Activated T-helper 17 cell treated with anti-CD3 and anti-CD28 coated beads, Interleukin-2, amount 50 U/mL, for 72 hours (primary cell): Measurements from ENCODE around the gene FKBP5. TPM values are rescaled to one million over a fixed set of nuclear protein-coding genes. Genes with fewer than 3 reads are reported as not detected.
"Not testable (repeated sequence)": the region's sequence is repeated elsewhere in the genome, so short reads cannot be mapped to it uniquely, and the experiment has no call there.

ENCODE experiments used
- ATAC-seq: fragments of 150-1000 bp; cut with Tn5 transposase; replicated peaks from 2 replicates; pipeline ENCODE4 v1.10.0; 2021; ENCODE audit warnings: mild to moderate bottlenecking, moderate library complexity
- H3K27ac Mint-ChIP-seq: one replicate; pipeline ENCODE4 v1.8.0; 2022; ENCODE audit warnings: mixed read lengths
- H3K27me3 Mint-ChIP-seq: one replicate; pipeline ENCODE4 v1.8.0; 2022; ENCODE audit warnings: mixed read lengths
- H3K36me3 Mint-ChIP-seq: one replicate; pipeline ENCODE4 v1.8.0; 2022; ENCODE audit warnings: low read depth, mild to moderate bottlenecking, mixed read lengths
- H3K4me1 Mint-ChIP-seq: one replicate; pipeline ENCODE4 v1.8.0; 2022; ENCODE audit warnings: mixed read lengths
- H3K4me3 Mint-ChIP-seq: one replicate; pipeline ENCODE4 v1.8.0; 2022; ENCODE audit warnings: mild to moderate bottlenecking, mixed read lengths
- H3K9me3 Mint-ChIP-seq: one replicate; pipeline ENCODE4 v1.8.0; 2022; ENCODE audit warnings: mixed read lengths
- total RNA-seq, 2 donors: library from RNA; stranded (reverse); gene quantifications; one replicate each; pipeline ENCODE4 v1.2.3, GENCODE V29; 2022

FKBP5 gene
- total RNA-seq, 2 donors from 2014 or later: 39.9 to 101 TPM

- peak overlapping the region; percentile 73 for H3K4me3 Mint-ChIP-seq
- H3K27me3 Mint-ChIP-seq: no peaks in the 10 kb centered on the region
- no peak for ATAC-seq
- no peaks in the 10 kb centered on the region for H3K9me3 Mint-ChIP-seq
- H3K36me3 Mint-ChIP-seq: no peaks in the 10 kb centered on the region
- H3K27ac Mint-ChIP-seq: peak overlapping the region; percentile 87
- H3K4me1 Mint-ChIP-seq: peaks cover 34% of the 10 kb centered on the region
Measured at GRCh38 chr6:35717449-35718374, 29.0 kb upstream of the FKBP5 start.

DNA sequence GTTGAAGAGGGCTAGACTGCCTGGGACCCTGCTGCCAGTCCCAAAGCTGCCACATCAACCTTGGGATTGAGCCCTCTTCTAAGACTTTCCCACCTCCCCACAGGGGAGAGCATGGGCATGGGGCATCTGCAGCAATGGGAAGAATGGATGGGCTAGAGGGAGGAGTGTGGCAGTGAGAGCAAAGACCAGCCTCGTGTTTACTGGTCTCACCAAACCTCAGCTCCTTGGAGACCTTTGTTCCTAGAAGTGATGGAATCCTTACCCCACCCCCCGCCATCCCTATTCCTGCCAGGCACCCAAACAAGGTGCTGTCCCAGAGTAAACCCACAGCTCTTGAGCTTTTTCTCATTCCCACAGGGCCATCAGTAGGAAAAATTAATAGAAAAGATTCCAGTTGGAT is 28.1 kb upstream of the FKBP5 start:
- H3K4me1 Mint-ChIP-seq: peaks cover 34% of the 10 kb centered on the region
- no peaks in the 10 kb centered on the region for H3K27me3 Mint-ChIP-seq
- H3K36me3 Mint-ChIP-seq: no peaks in the 10 kb centered on the region
- no peak for ATAC-seq
- H3K27ac Mint-ChIP-seq: peak overlapping the region; percentile 24
- no peak overlapping the region for H3K4me3 Mint-ChIP-seq
- H3K9me3 Mint-ChIP-seq: no peaks in the 10 kb centered on the region

GRCh38 chr6:35713006-35713767 is 24.5 kb upstream of the FKBP5 start:
- Mint-ChIP-seq H3K27ac (no peak overlapping the region), H3K4me3 (no peak overlapping the region), H3K4me1 (peaks cover 24% of the 10 kb centered on the region), H3K9me3 (peaks cover 3% of the 10 kb centered on the region), H3K36me3 (peaks cover 5% of the 10 kb centered on the region), H3K27me3 (no peaks in the 10 kb centered on the region)
- ATAC-seq: no peak

DNA sequence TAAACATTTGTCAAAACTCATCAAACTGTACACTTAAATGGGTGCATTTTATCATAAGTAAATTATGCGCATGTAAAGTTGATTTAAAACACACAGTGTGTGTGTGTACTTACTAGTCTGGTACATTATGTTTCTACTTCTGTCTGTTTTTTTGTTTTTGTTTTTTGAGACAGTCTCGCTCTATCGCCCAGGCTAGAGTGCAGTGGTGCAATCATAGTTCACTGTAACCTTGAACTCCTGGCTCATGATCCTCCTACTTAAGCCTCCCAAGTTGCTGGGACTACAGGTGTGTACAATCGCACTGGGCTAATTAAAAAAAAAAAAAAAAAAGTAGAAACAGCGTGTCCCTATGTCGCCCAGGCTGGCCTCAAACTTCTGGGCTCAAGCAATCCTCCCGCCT is 23.0 kb upstream of the FKBP5 start:
- peaks cover 13% of the 10 kb centered on the region for H3K4me1 Mint-ChIP-seq
- H3K4me3 Mint-ChIP-seq: no peak overlapping the region
- H3K27me3 Mint-ChIP-seq: no peaks in the 10 kb centered on the region
- H3K27ac Mint-ChIP-seq: no peak overlapping the region
- peaks cover 5% of the 10 kb centered on the region for H3K36me3 Mint-ChIP-seq
- H3K9me3 Mint-ChIP-seq: peaks cover 3% of the 10 kb centered on the region
- ATAC-seq: no peak

DNA sequence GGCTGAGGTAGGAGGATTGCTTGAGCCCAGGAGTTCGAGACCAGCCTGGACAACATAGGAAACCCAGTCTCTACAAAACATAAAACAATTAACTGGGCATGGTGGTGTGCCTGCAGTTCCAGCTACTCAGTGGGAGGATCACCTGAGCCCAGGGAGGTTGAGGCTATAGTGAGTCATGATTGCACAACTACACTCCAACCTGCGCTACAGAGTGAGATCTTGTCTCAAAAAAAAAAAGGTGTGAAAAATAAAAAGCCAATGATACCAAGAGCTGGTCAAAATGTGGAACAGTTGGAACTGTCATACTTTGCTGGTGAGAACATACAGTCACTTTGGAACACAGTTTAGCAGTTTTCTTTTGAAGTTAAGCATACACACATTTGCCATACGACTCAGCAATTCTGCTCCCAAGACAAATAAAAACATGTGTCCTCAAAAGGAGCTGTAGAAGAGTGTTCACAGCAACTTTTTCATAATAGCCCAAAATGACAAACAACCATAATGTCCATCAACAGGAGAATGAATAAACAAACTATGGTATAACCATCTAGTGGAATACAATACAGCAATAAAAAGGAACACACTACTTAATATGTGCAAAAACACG is 21.6 kb upstream of the FKBP5 start:
- H3K4me3 Mint-ChIP-seq: peak overlapping the region; percentile 60
- peak; percentile 96 for ATAC-seq
- H3K4me1 Mint-ChIP-seq: peaks cover 13% of the 10 kb centered on the region

GRCh38 chr6:35708585-35708984 is 19.9 kb upstream of the FKBP5 start:
- no peak overlapping the region for H3K27ac Mint-ChIP-seq
- no peak for ATAC-seq
- no peak overlapping the region for H3K4me3 Mint-ChIP-seq
- H3K4me1 Mint-ChIP-seq: peaks cover 13% of the 10 kb centered on the region
- peaks cover 5% of the 10 kb centered on the region for H3K36me3 Mint-ChIP-seq
- H3K9me3 Mint-ChIP-seq: peaks cover 3% of the 10 kb centered on the region
- no peaks in the 10 kb centered on the region for H3K27me3 Mint-ChIP-seq

More for the DNA sequence above, 21.6 kb upstream of the FKBP5 start:
- H3K27ac Mint-ChIP-seq: peak overlapping the region; percentile 93
- H3K36me3 Mint-ChIP-seq: peaks cover 5% of the 10 kb centered on the region
- peaks cover 3% of the 10 kb centered on the region for H3K9me3 Mint-ChIP-seq
- no peaks in the 10 kb centered on the region for H3K27me3 Mint-ChIP-seq

- H3K36me3 Mint-ChIP-seq: peaks cover 5% of the 10 kb centered on the region
- H3K9me3 Mint-ChIP-seq: peaks cover 3% of the 10 kb centered on the region
- no peaks in the 10 kb centered on the region for H3K27me3 Mint-ChIP-seq
- peaks cover 13% of the 10 kb centered on the region for H3K4me1 Mint-ChIP-seq
- ATAC-seq: no peak
- no peak overlapping the region for H3K4me3 Mint-ChIP-seq
- H3K27ac Mint-ChIP-seq: no peak overlapping the region
Measured at GRCh38 chr6:35707714-35708407, 19.1 kb upstream of the FKBP5 start.

GRCh38 chr6:35706468-35706867 is 17.8 kb upstream of the FKBP5 start:
- H3K27me3 Mint-ChIP-seq: no peaks in the 10 kb centered on the region
- peaks cover 5% of the 10 kb centered on the region for H3K36me3 Mint-ChIP-seq

DNA sequence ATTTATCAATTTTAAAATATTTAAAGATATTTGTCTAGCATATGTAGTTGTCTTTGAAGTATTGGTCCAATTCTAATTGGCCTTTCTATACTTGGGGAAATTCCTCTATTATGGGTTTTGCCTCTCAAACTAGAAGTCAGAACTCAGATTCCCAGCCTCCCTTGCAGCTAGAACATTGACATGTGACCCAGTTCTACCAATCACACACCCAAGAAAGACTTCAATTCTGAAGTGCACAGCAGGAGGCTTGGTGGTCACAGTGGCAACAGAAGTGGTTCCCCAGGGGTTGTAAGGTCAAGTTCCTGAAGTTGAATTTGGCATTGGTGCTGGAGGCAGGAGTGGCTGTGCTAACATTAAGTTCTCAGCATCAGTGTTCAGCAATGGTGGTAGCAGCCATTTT is 14.8 kb upstream of the FKBP5 start:
- Mint-ChIP-seq H3K27me3 (no peaks in the 10 kb centered on the region), H3K4me1 (no peaks in the 10 kb centered on the region), H3K4me3 (no peak overlapping the region), H3K36me3 (no peaks in the 10 kb centered on the region), H3K9me3 (no peaks in the 10 kb centered on the region), H3K27ac (no peak overlapping the region)
- ATAC-seq: no peak

More at GRCh38 chr6:35706468-35706867, 17.8 kb upstream of the FKBP5 start:
- ATAC-seq: no peak
- Mint-ChIP-seq H3K4me3 (no peak overlapping the region), H3K4me1 (peaks cover 13% of the 10 kb centered on the region), H3K9me3 (peaks cover 3% of the 10 kb centered on the region), H3K27ac (no peak overlapping the region)

- Mint-ChIP-seq H3K4me1 (no peaks in the 10 kb centered on the region), H3K27ac (no peak overlapping the region), H3K36me3 (no peaks in the 10 kb centered on the region), H3K4me3 (no peak overlapping the region), H3K9me3 (no peaks in the 10 kb centered on the region), H3K27me3 (no peaks in the 10 kb centered on the region)
- no peak for ATAC-seq
Measured at GRCh38 chr6:35698858-35699257, 10.1 kb upstream of the FKBP5 start.

GRCh38 chr6:35698430-35698829 is 9.7 kb upstream of the FKBP5 start:
- H3K27ac Mint-ChIP-seq, H3K4me1 Mint-ChIP-seq, H3K27me3 Mint-ChIP-seq, H3K36me3 Mint-ChIP-seq, ATAC-seq, H3K4me3 Mint-ChIP-seq, H3K9me3 Mint-ChIP-seq: not testable (repeated sequence)

DNA sequence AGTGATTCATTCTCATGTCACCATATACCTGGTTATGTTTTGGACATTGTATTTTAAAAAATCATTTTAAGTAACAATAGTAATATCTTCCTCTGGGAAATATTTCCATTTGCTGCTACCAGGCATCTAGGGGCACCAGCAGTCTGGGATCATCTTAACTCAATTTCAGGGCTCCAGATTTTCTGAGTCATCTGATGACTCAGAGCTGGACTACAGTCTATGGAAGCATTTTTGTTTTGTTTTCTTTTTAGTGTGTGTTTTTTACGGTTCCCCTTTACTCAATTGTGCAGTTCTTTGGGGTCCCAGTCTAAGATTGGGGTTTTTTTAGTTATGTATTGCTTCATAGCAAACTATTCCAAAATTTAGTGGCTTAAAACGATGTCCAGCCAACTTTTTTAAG is 5.7 kb upstream of the FKBP5 start:
- Mint-ChIP-seq H3K27me3 (no peaks in the 10 kb centered on the region), H3K4me1 (no peaks in the 10 kb centered on the region), H3K9me3 (no peaks in the 10 kb centered on the region), H3K4me3 (no peak overlapping the region), H3K27ac (no peak overlapping the region), H3K36me3 (no peaks in the 10 kb centered on the region)
- peak; percentile 75 for ATAC-seq

GRCh38 chr6:35691027-35691824 is 2.5 kb upstream of the FKBP5 start:
- no peak overlapping the region for H3K4me3 Mint-ChIP-seq
- no peaks in the 10 kb centered on the region for H3K27me3 Mint-ChIP-seq
- no peak for ATAC-seq
- H3K4me1 Mint-ChIP-seq: peaks cover 4% of the 10 kb centered on the region
- H3K36me3 Mint-ChIP-seq: no peaks in the 10 kb centered on the region
- no peaks in the 10 kb centered on the region for H3K9me3 Mint-ChIP-seq
- no peak overlapping the region for H3K27ac Mint-ChIP-seq
